ENCODE data around the gene FYB2. TPM values are rescaled to one million over a fixed set of nuclear protein-coding genes. Genes with fewer than 3 reads are reported as not detected.

The FYB2 gene
- total RNA-seq, 1 donor from 2014 or later, result 0.14 TPM

GRCh38 chr1:56844545-56845136, 25.4 kb upstream of the FYB2 start:
- Histone ChIP-seq H2AFZ (ENCODE audit: low read depth, low read length) (no peak overlapping the region), H4K20me1 (ENCODE audit: insufficient read depth, low read length) (no peaks in the 10 kb centered on the region), H3K4me2 (ENCODE audit: low read length) (no peak overlapping the region), H3K27me3 (ENCODE audit: insufficient read depth, low read length) (peaks cover 4% of the 10 kb centered on the region), H3K4me1 (ENCODE audit: insufficient read depth, low read length) (no peaks in the 10 kb centered on the region), H3K79me2 (ENCODE audit: insufficient read depth, low read length) (no peaks in the 10 kb centered on the region), H3K27ac (ENCODE audit: low read depth, low read length) (no peak overlapping the region), H3K36me3 (ENCODE audit: insufficient read depth, low read length) (no peaks in the 10 kb centered on the region), H3K4me3 (ENCODE audit: insufficient read depth, low read depth, low read length) (no peak overlapping the region), H3K9ac (ENCODE audit: low read length) (no peak overlapping the region), H3K9me3 (ENCODE audit: insufficient read depth, low read depth, low read length) (no peaks in the 10 kb centered on the region)
- no peak for TF ChIP-seq EZH2 (IDR thresholded peaks at IDR 0.05; ENCODE audit: insufficient read depth, low read length)
- no peak for TF ChIP-seq CTCF (IDR thresholded peaks at IDR 0.05; ENCODE audit: insufficient read depth, low read depth, low read length)
- no peak overlapping the region for H3K4me3 Mint-ChIP-seq (ENCODE audit: unreplicated experiment)
- no peak overlapping the region for H3K27ac Mint-ChIP-seq (ENCODE audit: unreplicated experiment)
- H3K9me3 Mint-ChIP-seq (ENCODE audit: unreplicated experiment), result peaks cover 9% of the 10 kb centered on the region
- H3K27me3 Mint-ChIP-seq (ENCODE audit: low read depth, unreplicated experiment), result peaks cover 24% of the 10 kb centered on the region
- no peak for DNase-seq (ENCODE audit: low read depth)
- no peaks in the 10 kb centered on the region for H3K36me3 Mint-ChIP-seq (ENCODE audit: low read depth, unreplicated experiment)
- no peaks in the 10 kb centered on the region for H3K4me1 Mint-ChIP-seq (ENCODE audit: low read depth, unreplicated experiment)
- no peak for FAIRE-seq

- Histone ChIP-seq H3K9ac (ENCODE audit: low read length) (no peak overlapping the region), H4K20me1 (ENCODE audit: insufficient read depth, low read length) (no peaks in the 10 kb centered on the region), H3K27ac (ENCODE audit: low read depth, low read length) (no peak overlapping the region), H2AFZ (ENCODE audit: low read depth, low read length) (no peak overlapping the region), H3K4me2 (ENCODE audit: low read length) (no peak overlapping the region), H3K4me3 (ENCODE audit: insufficient read depth, low read depth, low read length) (no peak overlapping the region), H3K4me1 (ENCODE audit: insufficient read depth, low read length) (peaks cover 4% of the 10 kb centered on the region), H3K9me3 (ENCODE audit: insufficient read depth, low read depth, low read length) (no peaks in the 10 kb centered on the region), H3K36me3 (ENCODE audit: insufficient read depth, low read length) (no peaks in the 10 kb centered on the region), H3K27me3 (ENCODE audit: insufficient read depth, low read length) (peaks cover 4% of the 10 kb centered on the region), H3K79me2 (ENCODE audit: insufficient read depth, low read length) (no peaks in the 10 kb centered on the region)
- Mint-ChIP-seq H3K27ac (ENCODE audit: unreplicated experiment) (no peak overlapping the region), H3K27me3 (ENCODE audit: low read depth, unreplicated experiment) (peaks cover 23% of the 10 kb centered on the region), H3K9me3 (ENCODE audit: unreplicated experiment) (peaks cover 12% of the 10 kb centered on the region), H3K4me3 (ENCODE audit: unreplicated experiment) (no peak overlapping the region), H3K4me1 (ENCODE audit: low read depth, unreplicated experiment) (peaks cover 3% of the 10 kb centered on the region), H3K36me3 (ENCODE audit: low read depth, unreplicated experiment) (no peaks in the 10 kb centered on the region)
- FAIRE-seq, result no peak
- DNase-seq (ENCODE audit: low read depth), result no peak
- TF ChIP-seq EZH2 (IDR thresholded peaks at IDR 0.05; ENCODE audit: insufficient read depth, low read length) (no peak), CTCF (IDR thresholded peaks at IDR 0.05; ENCODE audit: insufficient read depth, low read depth, low read length) (no peak)
These were observed 24.3 kb upstream of the FYB2 start for GRCh38 chr1:56843544-56843943.

GRCh38 chr1:56838759-56839158, 19.6 kb upstream of the FYB2 start:
- no peaks in the 10 kb centered on the region for H3K9me3 ChIP-seq (ENCODE audit: insufficient read depth, low read depth, low read length)
- H3K79me2 ChIP-seq (ENCODE audit: insufficient read depth, low read length), result no peaks in the 10 kb centered on the region
- Mint-ChIP-seq H3K4me1 (ENCODE audit: low read depth, unreplicated experiment) (peaks cover 3% of the 10 kb centered on the region), H3K36me3 (ENCODE audit: low read depth, unreplicated experiment) (no peaks in the 10 kb centered on the region), H3K27ac (ENCODE audit: unreplicated experiment) (no peak overlapping the region), H3K4me3 (ENCODE audit: unreplicated experiment) (no peak overlapping the region), H3K9me3 (ENCODE audit: unreplicated experiment) (peaks cover 8% of the 10 kb centered on the region), H3K27me3 (ENCODE audit: low read depth, unreplicated experiment) (peaks cover 15% of the 10 kb centered on the region)
- no peak for TF ChIP-seq CTCF (IDR thresholded peaks at IDR 0.05; ENCODE audit: insufficient read depth, low read depth, low read length)
- TF ChIP-seq EZH2 (IDR thresholded peaks at IDR 0.05; ENCODE audit: insufficient read depth, low read length), result no peak
- no peaks in the 10 kb centered on the region for H3K27me3 ChIP-seq (ENCODE audit: insufficient read depth, low read length)
- H3K36me3 ChIP-seq (ENCODE audit: insufficient read depth, low read length), result no peaks in the 10 kb centered on the region
- H3K9ac ChIP-seq (ENCODE audit: low read length), result no peak overlapping the region
- H2AFZ ChIP-seq (ENCODE audit: low read depth, low read length), result no peak overlapping the region
- DNase-seq (ENCODE audit: low read depth), result no peak
- H3K4me2 ChIP-seq (ENCODE audit: low read length), result no peak overlapping the region
- H3K27ac ChIP-seq (ENCODE audit: low read depth, low read length), result no peak overlapping the region
- H4K20me1 ChIP-seq (ENCODE audit: insufficient read depth, low read length), result no peaks in the 10 kb centered on the region
- H3K4me1 ChIP-seq (ENCODE audit: insufficient read depth, low read length), result peaks cover 5% of the 10 kb centered on the region
- no peak overlapping the region for H3K4me3 ChIP-seq (ENCODE audit: insufficient read depth, low read depth, low read length)
- no peak for FAIRE-seq
